DOHH2 (cell line): ENCODE measurements around the gene FUT1.

ENCODE experiments used
- CTCF ChIP-seq: fragments of 200-600 bp; sonication (generic); IDR thresholded peaks from one replicate; pipeline ENCODE4 v1.5.1; 2014; ENCODE audit warnings: antibody characterized with exemption, mild to moderate bottlenecking, low read depth, low read length; ENCODE audit not compliant: poor library complexity, severe bottlenecking
- EZH2phosphoT487 ChIP-seq: fragments of 200-600 bp; sonication (generic); IDR thresholded peaks from 2 replicates; pipeline ENCODE4 v1.6.1; 2017; ENCODE audit warnings: borderline replicate concordance, mild to moderate bottlenecking, antibody characterized with exemption, low read length, moderate library complexity, mixed read lengths

DNA sequence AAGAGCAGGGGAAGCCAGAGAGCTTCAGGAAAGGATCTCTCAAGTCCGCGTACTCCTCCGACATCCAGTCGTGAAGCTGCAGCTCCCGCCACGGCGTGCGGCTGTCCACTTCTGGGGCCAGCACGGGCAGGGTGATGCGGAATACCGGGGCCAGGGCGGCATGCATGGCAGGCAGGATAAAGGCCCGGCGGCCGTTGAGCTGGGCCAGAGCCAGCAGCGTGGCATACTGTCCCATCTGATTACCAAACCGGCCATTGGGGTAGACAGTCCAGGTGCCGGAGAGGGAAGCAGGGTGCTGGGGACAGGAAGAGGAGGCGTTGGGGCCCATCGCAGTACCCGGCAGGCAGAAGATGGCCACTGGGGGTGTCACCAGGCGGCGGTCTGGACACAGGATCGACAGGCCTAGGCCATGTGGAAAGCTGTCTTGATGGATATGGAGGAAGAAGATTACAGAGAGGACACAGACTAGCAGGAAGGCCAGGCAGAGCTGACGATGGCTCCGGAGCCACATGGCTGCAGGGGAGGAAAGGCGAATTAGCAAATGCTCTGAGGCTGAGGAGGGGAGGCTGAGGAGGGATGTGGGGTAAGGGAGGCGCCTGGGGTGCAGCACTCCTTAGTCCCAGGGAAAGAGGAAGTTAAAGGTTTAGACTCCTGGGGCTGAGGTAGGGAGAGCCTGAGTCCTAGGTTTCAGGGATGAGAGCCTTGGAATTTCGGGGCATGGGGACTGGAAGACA is 1.5 kb downstream of the FUT1 start:
- TF ChIP-seq CTCF (no peak), EZH2phosphoT487 (no peak)
